Fibroblast of lung (primary cell): ENCODE data around the gene ZNF835. TPM values are rescaled to one million over a fixed set of nuclear protein-coding genes. Genes with fewer than 3 reads are reported as not detected.

ENCODE experiments used
- DNase-seq, 2 donors: peaks; one replicate each; pipeline versions ENCODE4 v3.0.0 to v3.0.0-alpha.2; 2010; ENCODE audit warnings: low read depth in 2 of 2
- H2AFZ ChIP-seq: 2 replicates; pipeline ENCODE4 v1.5.1; 2012; ENCODE audit warnings: low read length, control low read depth, inconsistent platforms
- H3K27ac ChIP-seq: 2 replicates; pipeline ENCODE4 v1.5.1; 2011; ENCODE audit warnings: low read length, control low read depth; ENCODE audit not compliant: insufficient read depth
- H3K27me3 ChIP-seq: 2 replicates; pipeline ENCODE4 v1.5.1; 2011; ENCODE audit warnings: mild to moderate bottlenecking, low read length; ENCODE audit not compliant: control insufficient read depth, insufficient read depth
- H3K36me3 ChIP-seq: 2 replicates; pipeline ENCODE4 v1.5.1; 2011; ENCODE audit warnings: low read length; ENCODE audit not compliant: control insufficient read depth, insufficient read depth
- H3K4me1 ChIP-seq: 2 replicates; pipeline ENCODE4 v1.5.1; 2011; ENCODE audit warnings: low read length; ENCODE audit not compliant: control insufficient read depth, insufficient read depth; ENCODE audit errors: extremely low read depth
- H3K4me2 ChIP-seq: 2 replicates; pipeline ENCODE4 v1.5.1; 2011; ENCODE audit warnings: low read length, control low read depth; ENCODE audit not compliant: insufficient read depth; ENCODE audit errors: extremely low read depth
- H3K4me3 ChIP-seq, 4 experiments: fragments of 200-600 bp in 1 of 4; sonication (generic) in 1 of 4; replicated peaks in 1 of 4; 2 replicates each; pipeline ENCODE4 v1.5.1; 2011 to 2016; ENCODE audit warnings: low read length in 4 of 4, low read depth in 3 of 4, mild to moderate bottlenecking in 3 of 4, control low read depth in 2 of 4, inconsistent platforms in 1 of 4, mixed read lengths in 1 of 4; ENCODE audit not compliant: insufficient read depth in 1 of 4; ENCODE audit errors: control extremely low read depth in 1 of 4
- H3K79me2 ChIP-seq: 2 replicates; pipeline ENCODE4 v1.5.1; 2012; ENCODE audit warnings: mild to moderate bottlenecking, low read length, inconsistent platforms; ENCODE audit not compliant: control insufficient read depth, insufficient read depth
- H3K9ac ChIP-seq: 2 replicates; pipeline ENCODE4 v1.5.1; 2011; ENCODE audit warnings: mild to moderate bottlenecking, low read length, control low read depth; ENCODE audit not compliant: insufficient read depth
- H3K9me3 ChIP-seq: 2 replicates; pipeline ENCODE4 v1.5.1; 2012; ENCODE audit warnings: low read depth, low read length; ENCODE audit not compliant: control insufficient read depth, insufficient read depth
- H4K20me1 ChIP-seq: 2 replicates; pipeline ENCODE4 v1.5.1; 2011; ENCODE audit warnings: low read length; ENCODE audit not compliant: control insufficient read depth, insufficient read depth; ENCODE audit errors: extremely low read depth
- EZH2 ChIP-seq: IDR thresholded peaks from 2 replicates; pipeline ENCODE4 v1.5.1; 2012; ENCODE audit warnings: low read length, control low read depth, mild to moderate bottlenecking; ENCODE audit errors: missing control alignments
- polyA plus RNA-seq, 2 donors: library from polyadenylated mRNA; depleted of rRNA in 1 of 2; stranded (reverse) in 1 of 2; unstranded in 1 of 2; fragments of >200 nt; gene quantifications; 2 replicates each; pipeline ENCODE4 v1.2.1, GENCODE V29; 2011 to 2012; ENCODE audit warnings: missing spikeins in 1 of 2
- total RNA-seq: library from RNA; depleted of rRNA; stranded (reverse); fragments of >200 nt; gene quantifications from 2 replicates; pipeline ENCODE4 v1.2.1, GENCODE V29; 2014
- TF ChIP-seq, protein P1 (sequence below), 2 donors: IDR thresholded peaks in 1 of 2; conservative IDR thresholded peaks in 1 of 2; 1 replicate in 1 of 2; 2 replicates in 1 of 2; pipeline ENCODE4 v1.5.1; 2011 to 2012; ENCODE audit warnings: low read length in 2 of 2, control low read depth in 1 of 2, inconsistent platforms in 1 of 2, low read depth in 1 of 2, mild to moderate bottlenecking in 1 of 2

The ZNF835 gene
- total and polyA plus RNA-seq, 2 donors (not counting 1 experiment from before 2014, with no cell fraction given), result 3.6 TPM; not detected in 1

DNA sequence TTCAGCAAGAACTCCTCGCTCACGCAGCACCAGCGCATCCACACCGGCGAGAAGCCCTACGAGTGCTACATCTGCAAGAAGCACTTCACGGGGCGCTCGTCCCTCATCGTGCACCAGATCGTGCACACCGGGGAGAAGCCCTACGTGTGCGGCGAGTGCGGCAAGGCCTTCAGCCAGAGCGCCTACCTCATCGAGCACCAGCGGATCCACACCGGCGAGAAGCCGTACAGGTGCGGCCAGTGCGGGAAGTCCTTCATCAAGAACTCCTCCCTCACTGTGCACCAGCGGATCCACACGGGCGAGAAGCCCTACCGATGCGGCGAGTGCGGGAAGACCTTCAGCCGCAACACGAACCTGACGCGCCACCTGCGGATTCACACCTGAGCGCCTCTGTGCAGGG lies 49.2 kb downstream of the ZNF835 start:
- H3K36me3 ChIP-seq, result peaks cover 6% of the 10 kb centered on the region
- no peaks in the 10 kb centered on the region for H4K20me1 ChIP-seq
- H3K79me2 ChIP-seq, result no peaks in the 10 kb centered on the region
- no peak overlapping the region for H3K27ac ChIP-seq
- H3K27me3 ChIP-seq, result no peaks in the 10 kb centered on the region
- no peak overlapping the region for H3K4me2 ChIP-seq
- H2AFZ ChIP-seq, result no peak overlapping the region
- no peaks in the 10 kb centered on the region for H3K9me3 ChIP-seq
- no peaks in the 10 kb centered on the region for H3K4me1 ChIP-seq
- DNase-seq, result no peak
- H3K9ac ChIP-seq, result no peak overlapping the region
- TF ChIP-seq, protein P1, sequence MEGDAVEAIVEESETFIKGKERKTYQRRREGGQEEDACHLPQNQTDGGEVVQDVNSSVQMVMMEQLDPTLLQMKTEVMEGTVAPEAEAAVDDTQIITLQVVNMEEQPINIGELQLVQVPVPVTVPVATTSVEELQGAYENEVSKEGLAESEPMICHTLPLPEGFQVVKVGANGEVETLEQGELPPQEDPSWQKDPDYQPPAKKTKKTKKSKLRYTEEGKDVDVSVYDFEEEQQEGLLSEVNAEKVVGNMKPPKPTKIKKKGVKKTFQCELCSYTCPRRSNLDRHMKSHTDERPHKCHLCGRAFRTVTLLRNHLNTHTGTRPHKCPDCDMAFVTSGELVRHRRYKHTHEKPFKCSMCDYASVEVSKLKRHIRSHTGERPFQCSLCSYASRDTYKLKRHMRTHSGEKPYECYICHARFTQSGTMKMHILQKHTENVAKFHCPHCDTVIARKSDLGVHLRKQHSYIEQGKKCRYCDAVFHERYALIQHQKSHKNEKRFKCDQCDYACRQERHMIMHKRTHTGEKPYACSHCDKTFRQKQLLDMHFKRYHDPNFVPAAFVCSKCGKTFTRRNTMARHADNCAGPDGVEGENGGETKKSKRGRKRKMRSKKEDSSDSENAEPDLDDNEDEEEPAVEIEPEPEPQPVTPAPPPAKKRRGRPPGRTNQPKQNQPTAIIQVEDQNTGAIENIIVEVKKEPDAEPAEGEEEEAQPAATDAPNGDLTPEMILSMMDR (conservative IDR thresholded peaks at IDR 0.05 in 1 of 2, IDR thresholded peaks at IDR 0.05 in 1 of 2; ENCODE audit: low read depth in 1 of 2, low read length in 2 of 2), result no peak
- no peak for TF ChIP-seq EZH2
- H3K4me3 ChIP-seq, result no peak overlapping the region

DNA sequence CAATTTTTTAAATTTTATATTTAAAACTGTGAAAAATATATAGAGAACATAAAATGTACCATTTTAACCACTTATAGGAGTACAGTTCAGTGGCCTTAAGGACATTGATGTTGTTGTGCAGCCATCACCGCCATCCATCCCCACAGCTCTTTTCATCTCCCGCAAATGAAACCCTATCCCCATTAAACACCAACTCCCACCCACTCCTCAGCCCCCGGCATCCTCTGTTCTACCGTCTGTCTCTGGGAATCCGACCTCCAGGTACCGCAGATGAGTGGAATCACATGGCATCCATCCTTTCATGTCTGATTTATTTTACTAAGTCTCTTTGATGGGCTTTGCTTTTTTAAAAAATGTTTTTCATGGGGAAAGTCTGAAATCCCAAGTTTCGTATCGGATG lies 52.4 kb downstream of the ZNF835 start:
- no peak overlapping the region for H2AFZ ChIP-seq
- no peaks in the 10 kb centered on the region for H4K20me1 ChIP-seq
- DNase-seq, result no peak
- H3K4me1 ChIP-seq, result no peaks in the 10 kb centered on the region
- no peak overlapping the region for H3K9ac ChIP-seq
- no peak overlapping the region for H3K27ac ChIP-seq
- no peak overlapping the region for H3K4me3 ChIP-seq
- H3K9me3 ChIP-seq, result no peaks in the 10 kb centered on the region
- H3K27me3 ChIP-seq, result no peaks in the 10 kb centered on the region
- no peak overlapping the region for H3K4me2 ChIP-seq
- H3K36me3 ChIP-seq, result peaks cover 6% of the 10 kb centered on the region
- H3K79me2 ChIP-seq, result no peaks in the 10 kb centered on the region
- TF ChIP-seq EZH2, result no peak
- TF ChIP-seq, protein P1 (conservative IDR thresholded peaks at IDR 0.05 in 1 of 2, IDR thresholded peaks at IDR 0.05 in 1 of 2; ENCODE audit: low read depth in 1 of 2, low read length in 2 of 2), result no peak

DNA sequence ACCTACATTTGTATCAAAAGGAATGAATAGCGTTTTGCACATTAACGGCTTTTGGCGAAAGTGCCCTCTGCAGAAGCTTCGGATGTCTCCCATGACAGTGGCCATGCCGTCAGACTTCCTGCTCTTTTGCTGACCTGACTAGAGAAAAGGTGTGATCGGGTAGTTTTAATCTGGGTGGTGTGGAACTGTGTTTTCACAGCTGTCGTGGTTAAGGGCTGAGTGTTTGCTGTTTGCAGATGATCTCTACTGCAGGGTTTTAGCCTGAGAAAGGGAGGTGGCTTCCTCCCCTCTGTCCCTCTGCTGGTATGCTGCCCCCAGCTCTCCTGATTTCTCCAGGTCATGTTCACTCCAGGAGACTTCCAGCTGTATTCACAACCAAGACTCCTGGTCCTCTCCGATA lies 54.0 kb downstream of the ZNF835 start:
- no peaks in the 10 kb centered on the region for H3K9me3 ChIP-seq
- no peak overlapping the region for H2AFZ ChIP-seq
- no peak overlapping the region for H3K27ac ChIP-seq
- no peak overlapping the region for H3K9ac ChIP-seq
- no peaks in the 10 kb centered on the region for H3K4me1 ChIP-seq
- no peaks in the 10 kb centered on the region for H4K20me1 ChIP-seq
- no peak overlapping the region for H3K4me2 ChIP-seq
- peaks cover 6% of the 10 kb centered on the region for H3K36me3 ChIP-seq
- H3K79me2 ChIP-seq, result no peaks in the 10 kb centered on the region
- DNase-seq, result no peak
- H3K4me3 ChIP-seq, result no peak overlapping the region
- no peaks in the 10 kb centered on the region for H3K27me3 ChIP-seq
- no peak for TF ChIP-seq EZH2
- TF ChIP-seq, protein P1 (conservative IDR thresholded peaks at IDR 0.05 in 1 of 2, IDR thresholded peaks at IDR 0.05 in 1 of 2; ENCODE audit: low read depth in 1 of 2, low read length in 2 of 2), result no peak
